HepG2 (cell line): ENCODE measurements around the gene TRIM44. TPM values are rescaled to one million over a fixed set of nuclear protein-coding genes. Genes with fewer than 3 reads are reported as not detected.

ENCODE experiments used
- ATAC-seq: fragments of 200-7000 bp; cut with Tn5 transposase; 3 replicates; pipeline ENCODE4 v1.9.1; 2020; ENCODE audit warnings: mild to moderate bottlenecking, moderate library complexity
- BruUV-seq: library from RNA; stranded (reverse); fragments of 400-500 nt; replicated peaks from 2 replicates; lab custom pipeline; 2021; lab: Mats Ljungman, UMichigan
- CTCF ChIA-PET: fragments of 300-600 bp; formaldehyde crosslinking; extraction: SDS; loops from one replicate; lab custom pipeline; 2021; ENCODE audit warnings: low total read pairs, inconsistent platforms, low intra/inter-chr PET ratio; lab: Yijun Ruan, JAX
- POLR2A ChIA-PET: fragments of 350-600 bp; sonication (Branson Sonifier 250); formaldehyde crosslinking; loops from one replicate; lab custom pipeline; 2020; ENCODE audit warnings: antibody characterized with exemption, inconsistent platforms; lab: Yijun Ruan, JAX
- DNase-seq: peaks from one replicate; pipeline ENCODE4 v3.0.0-alpha.2; 2015; ENCODE audit warnings: low spot score
- FAIRE-seq: peaks from 3 replicates; lab custom pipeline; 2011; peaks lifted over from hg19 to GRCh38; lab: Jason Lieb, UNC
- H2AFZ ChIP-seq: one replicate; pipeline ENCODE4 v1.6.1; 2011; ENCODE audit warnings: low read length, inconsistent platforms
- H3K27ac ChIP-seq: fragments of 300-600 bp; 3 replicates; pipeline ENCODE4 v1.8.0; 2011; ENCODE audit warnings: mixed run types, mild to moderate bottlenecking, mixed read lengths, low read length, inconsistent platforms; ENCODE audit not compliant: insufficient read depth; ENCODE audit errors: extremely low read length
- H3K27me3 ChIP-seq, 2 experiments: fragments of 200-600 bp in 1 of 2; 2 replicates in 1 of 2; 3 replicates in 1 of 2; pipeline versions ENCODE4 v1.6.0 to v1.8.0; 2011; ENCODE audit warnings: low read length in 2 of 2, mild to moderate bottlenecking in 2 of 2, moderate library complexity in 2 of 2, inconsistent platforms in 1 of 2; ENCODE audit not compliant: insufficient read depth in 2 of 2, control insufficient read depth in 1 of 2
- H3K36me3 ChIP-seq, 2 experiments: fragments of 200-600 bp in 1 of 2; replicated peaks in 1 of 2; 2 replicates in 1 of 2; 3 replicates in 1 of 2; pipeline versions ENCODE4 v1.5.1 to v1.8.0; 2011; ENCODE audit warnings: low read length in 2 of 2, inconsistent platforms in 1 of 2; ENCODE audit not compliant: insufficient read depth in 2 of 2, control insufficient read depth in 1 of 2
- H3K4me1 ChIP-seq: 2 replicates; pipeline ENCODE4 v1.5.1; 2012; ENCODE audit warnings: low read length, inconsistent platforms; ENCODE audit not compliant: insufficient read depth
- H3K4me2 ChIP-seq: 2 replicates; pipeline ENCODE4 v1.6.0; 2011; ENCODE audit warnings: low read depth, low read length, inconsistent platforms
- H3K4me3 ChIP-seq, 3 experiments: fragments of 200-600 bp in 1 of 3; sonication (generic), shearing (Covaris generic) in 1 of 3; replicated peaks in 1 of 3; 2 replicates each; pipeline ENCODE4 v1.5.1; 2011 to 2016; ENCODE audit warnings: low read length in 3 of 3, inconsistent platforms in 2 of 3, low read depth in 2 of 3, mild to moderate bottlenecking in 2 of 3, control low read depth in 1 of 3, mixed read lengths in 1 of 3; ENCODE audit not compliant: insufficient read depth in 1 of 3
- H3K79me2 ChIP-seq: one replicate; pipeline ENCODE4 v1.6.1; 2011; ENCODE audit warnings: low read length, inconsistent platforms; ENCODE audit not compliant: insufficient read depth
- H3K9ac ChIP-seq: 2 replicates; pipeline ENCODE4 v1.6.0; 2011; ENCODE audit warnings: mild to moderate bottlenecking, low read depth, low read length, inconsistent platforms; ENCODE audit not compliant: insufficient read depth
- H3K9me3 ChIP-seq: 2 replicates; pipeline ENCODE4 v1.5.1; 2012; ENCODE audit warnings: mild to moderate bottlenecking, low read length
- H4K20me1 ChIP-seq: 2 replicates; pipeline ENCODE4 v1.6.0; 2011; ENCODE audit warnings: inconsistent platforms, mild to moderate bottlenecking, low read length, moderate library complexity; ENCODE audit not compliant: insufficient read depth
- CREM ChIP-seq, 2 experiments: sonication (generic) in 1 of 2; formaldehyde crosslinking in 1 of 2; IDR thresholded peaks; 2 replicates each; pipeline versions ENCODE4 v1.4.0 to v1.6.1; 2016 to 2020; ENCODE audit warnings: antibody characterized with exemption in 1 of 2, mild to moderate bottlenecking in 1 of 2, missing genetic modification reagents in 1 of 2
- HHEX ChIP-seq: IDR thresholded peaks from 2 replicates; pipeline ENCODE4 v1.6.1; 2016; ENCODE audit warnings: control low read depth
- IRX3 ChIP-seq: sonication (generic); formaldehyde crosslinking; IDR thresholded peaks from 2 replicates; pipeline ENCODE4 v1.8.1; 2023; ENCODE audit warnings: mild to moderate bottlenecking, low read depth, missing genetic modification reagents, borderline replicate concordance
- KDM5A ChIP-seq: fragments of 200-600 bp; sonication (generic); IDR thresholded peaks from 2 replicates; pipeline ENCODE4 v1.7.0; 2018; ENCODE audit warnings: antibody characterized with exemption, mild to moderate bottlenecking, low read length, borderline replicate concordance
- MTF2 ChIP-seq: sonication (generic); formaldehyde crosslinking; IDR thresholded peaks from 2 replicates; pipeline ENCODE4 v1.5.0; 2020; ENCODE audit warnings: missing genetic modification reagents, borderline replicate concordance
- NFE2 ChIP-seq: sonication (generic); formaldehyde crosslinking; IDR thresholded peaks from 2 replicates; pipeline ENCODE4 v1.4.0; 2020; ENCODE audit warnings: missing genetic modification reagents
- NFKBIZ ChIP-seq: IDR thresholded peaks from 2 replicates; pipeline ENCODE4 v1.6.1; 2018; ENCODE audit warnings: missing genetic modification reagents, missing compliant biosample characterization
- ONECUT2 ChIP-seq: sonication (generic); formaldehyde crosslinking; IDR thresholded peaks from 2 replicates; pipeline ENCODE4 v1.4.0; 2020; ENCODE audit warnings: missing genetic modification reagents
- PHF21A ChIP-seq: sonication (generic); formaldehyde crosslinking; IDR thresholded peaks from 2 replicates; pipeline ENCODE4 v1.5.0; 2020; ENCODE audit warnings: mild to moderate bottlenecking, missing genetic modification reagents
- SP5 ChIP-seq: IDR thresholded peaks from 2 replicates; pipeline ENCODE4 v1.6.1; 2016; ENCODE audit warnings: low read depth, borderline replicate concordance
- ZBTB1 ChIP-seq: sonication (generic); formaldehyde crosslinking; IDR thresholded peaks from 2 replicates; pipeline ENCODE4 v1.4.0; 2020; ENCODE audit warnings: missing genetic modification reagents, borderline replicate concordance
- ZFP82 ChIP-seq: sonication (generic); formaldehyde crosslinking; IDR thresholded peaks from 2 replicates; pipeline ENCODE4 v1.5.1; 2020; ENCODE audit warnings: mild to moderate bottlenecking, missing genetic modification reagents, borderline replicate concordance
- ZNF383 ChIP-seq: sonication (generic); formaldehyde crosslinking; IDR thresholded peaks from 2 replicates; pipeline ENCODE4 v1.4.0; 2020; ENCODE audit warnings: missing genetic modification reagents, mild to moderate bottlenecking, borderline replicate concordance
- ZNF550 ChIP-seq: sonication (generic); formaldehyde crosslinking; IDR thresholded peaks from 2 replicates; pipeline ENCODE4 v1.4.0; 2020; ENCODE audit warnings: mild to moderate bottlenecking, missing genetic modification reagents, borderline replicate concordance
- ZNF800 ChIP-seq: sonication (generic); formaldehyde crosslinking; IDR thresholded peaks from 2 replicates; pipeline ENCODE4 v1.4.0; 2020; ENCODE audit warnings: missing genetic modification reagents
- in situ Hi-C: cut with HindIII; loops from 2 replicates; pipeline ENCODE4 v1.10.0; 2017; ENCODE audit warnings: low pct_unique_long_range_greater_than_20kb; ENCODE audit not compliant: extremely low pct_ligation_motif_present
- intact Hi-C: fragments of 100-400 bp; cut with micrococcal nuclease; formaldehyde crosslinking; loops from one replicate; pipeline ENCODE4 v1.10.0; 2022; ENCODE audit not compliant: unreplicated experiment
- polyA plus RNA-seq, 8 experiments: library from polyadenylated mRNA; depleted of rRNA in 3 of 8; stranded (reverse) in 7 of 8; unstranded in 1 of 8; fragments of >200 nt; fragmentation: Illumina TruSeq in 4 of 8; extraction: Trizol in 4 of 8; gene quantifications; 2 replicates each; pipeline versions ENCODE4 v1.2.1 to v1.2.3, GENCODE V29; 2011 to 2016; ENCODE audit warnings: low read depth in 4 of 8, missing spikeins in 1 of 8, mixed read lengths in 1 of 8; ENCODE audit not compliant: insufficient read depth in 1 of 8
- total RNA-seq, 5 experiments: library from RNA; depleted of rRNA; stranded (reverse); fragments of >200 nt; fragmentation: Illumina TruSeq; extraction: Trizol; gene quantifications; 2 replicates each; pipeline ENCODE4 v1.2.3, GENCODE V29; 2016; ENCODE audit warnings: low read depth in 1 of 5
- TF ChIP-seq, protein P1 (sequence below): IDR thresholded peaks from 2 replicates; pipeline ENCODE4 v1.6.1; 2018; ENCODE audit warnings: missing genetic modification reagents, mild to moderate bottlenecking, missing compliant biosample characterization
- TF ChIP-seq, protein P2 (sequence below): sonication (generic); formaldehyde crosslinking; IDR thresholded peaks from 2 replicates; pipeline ENCODE4 v1.8.1; 2022; ENCODE audit warnings: mild to moderate bottlenecking, missing genetic modification reagents

TRIM44 gene
- total and polyA plus RNA-seq, 2 of the 13 experiments (the other 11 are each of a cell fraction or from before 2014, with no cell fraction given): 22.7 to 50.3 TPM

- in situ Hi-C loops: no loop called here
- no peak overlapping the region for H3K27ac ChIP-seq
- H3K36me3 ChIP-seq: no peaks in the 10 kb centered on the region
- intact Hi-C loops: no loop called here
- peaks cover 1 to 4% of the 10 kb centered on the region in 2 experiments; a peak in 4 of 5 replicates for H3K27me3 ChIP-seq
- TF ChIP-seq ZNF383 (CRISPR knock-in tag) (no peak), KDM5A (no peak), SP5 (no peak), NFE2 (CRISPR knock-in tag) (no peak), ZBTB1 (no peak), IRX3 (CRISPR knock-in tag) (no peak), ZNF550 (CRISPR knock-in tag) (no peak), CREM (IDR thresholded peaks at IDR 0.05) (no peak), CREM (CRISPR knock-in tag; IDR thresholded peaks at IDR 0.05) (no peak), NFKBIZ (CRISPR knock-in tag) (no peak), HHEX (CRISPR knock-in tag) (no peak), MTF2 (CRISPR knock-in tag) (no peak), ONECUT2 (CRISPR knock-in tag) (no peak), ZNF800 (CRISPR knock-in tag) (no peak), PHF21A (CRISPR knock-in tag) (no peak), ZFP82 (CRISPR knock-in tag) (no peak)
- TF ChIP-seq, protein P1, sequence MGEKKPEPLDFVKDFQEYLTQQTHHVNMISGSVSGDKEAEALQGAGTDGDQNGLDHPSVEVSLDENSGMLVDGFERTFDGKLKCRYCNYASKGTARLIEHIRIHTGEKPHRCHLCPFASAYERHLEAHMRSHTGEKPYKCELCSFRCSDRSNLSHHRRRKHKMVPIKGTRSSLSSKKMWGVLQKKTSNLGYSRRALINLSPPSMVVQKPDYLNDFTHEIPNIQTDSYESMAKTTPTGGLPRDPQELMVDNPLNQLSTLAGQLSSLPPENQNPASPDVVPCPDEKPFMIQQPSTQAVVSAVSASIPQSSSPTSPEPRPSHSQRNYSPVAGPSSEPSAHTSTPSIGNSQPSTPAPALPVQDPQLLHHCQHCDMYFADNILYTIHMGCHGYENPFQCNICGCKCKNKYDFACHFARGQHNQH: no peak
- TF ChIP-seq, protein P2, sequence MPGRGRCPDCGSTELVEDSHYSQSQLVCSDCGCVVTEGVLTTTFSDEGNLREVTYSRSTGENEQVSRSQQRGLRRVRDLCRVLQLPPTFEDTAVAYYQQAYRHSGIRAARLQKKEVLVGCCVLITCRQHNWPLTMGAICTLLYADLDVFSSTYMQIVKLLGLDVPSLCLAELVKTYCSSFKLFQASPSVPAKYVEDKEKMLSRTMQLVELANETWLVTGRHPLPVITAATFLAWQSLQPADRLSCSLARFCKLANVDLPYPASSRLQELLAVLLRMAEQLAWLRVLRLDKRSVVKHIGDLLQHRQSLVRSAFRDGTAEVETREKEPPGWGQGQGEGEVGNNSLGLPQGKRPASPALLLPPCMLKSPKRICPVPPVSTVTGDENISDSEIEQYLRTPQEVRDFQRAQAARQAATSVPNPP (CRISPR knock-in tag): no peak
- BruUV-seq: no TSS peak
- no peaks in the 10 kb centered on the region for H4K20me1 ChIP-seq
- no peaks in the 10 kb centered on the region for H3K79me2 ChIP-seq
- POLR2A ChIA-PET: no interaction called here
- DNase-seq: no peak
- CTCF ChIA-PET: no interaction called here
- no peak overlapping the region for H3K4me2 ChIP-seq
- H3K9me3 ChIP-seq: no peaks in the 10 kb centered on the region
- no peak for FAIRE-seq
- no peaks in the 10 kb centered on the region for H3K4me1 ChIP-seq
- H3K4me3 ChIP-seq: no peak overlapping the region
- ATAC-seq: no peak
- no peak overlapping the region for H2AFZ ChIP-seq
- no peak overlapping the region for H3K9ac ChIP-seq
Observed at GRCh38 chr11:35856756-35857155, 194.2 kb downstream of the TRIM44 start.
